ENCODE results near the gene CCDC88C.

DNA sequence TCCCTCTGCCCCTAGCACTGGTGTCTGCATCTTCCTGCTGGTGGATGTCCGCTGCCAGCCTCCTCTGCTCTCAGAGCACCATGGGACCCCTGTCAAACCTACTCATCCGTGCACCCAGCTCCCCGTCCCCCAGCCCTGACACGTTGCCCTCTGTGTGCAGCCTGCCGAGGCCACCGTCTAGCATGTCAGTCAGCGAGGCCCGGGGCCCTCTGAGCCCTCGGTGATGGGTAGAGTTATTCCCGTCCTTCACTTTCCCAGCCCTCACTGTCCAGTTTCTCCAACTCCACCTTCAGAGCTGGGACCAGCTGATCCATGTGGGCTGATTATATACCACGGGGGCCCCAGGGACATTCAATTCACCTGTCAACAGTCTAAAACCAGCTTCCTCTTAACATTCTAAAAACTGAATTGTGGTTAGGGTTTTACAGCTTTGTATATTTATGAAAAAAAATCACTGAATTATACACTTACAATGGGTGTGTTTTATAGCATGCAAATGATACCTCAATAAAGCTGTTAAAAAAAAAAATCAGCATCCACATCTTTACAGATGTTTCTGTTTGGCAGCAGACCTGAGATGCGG, 61.3 kb downstream of the CCDC88C start:
- TF ChIP-seq, protein P1, sequence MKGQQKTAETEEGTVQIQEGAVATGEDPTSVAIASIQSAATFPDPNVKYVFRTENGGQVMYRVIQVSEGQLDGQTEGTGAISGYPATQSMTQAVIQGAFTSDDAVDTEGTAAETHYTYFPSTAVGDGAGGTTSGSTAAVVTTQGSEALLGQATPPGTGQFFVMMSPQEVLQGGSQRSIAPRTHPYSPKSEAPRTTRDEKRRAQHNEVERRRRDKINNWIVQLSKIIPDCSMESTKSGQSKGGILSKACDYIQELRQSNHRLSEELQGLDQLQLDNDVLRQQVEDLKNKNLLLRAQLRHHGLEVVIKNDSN (CRISPR knock-in tag; IDR thresholded peaks at IDR 0.05) = no peak
- TF ChIP-seq, protein P2, sequence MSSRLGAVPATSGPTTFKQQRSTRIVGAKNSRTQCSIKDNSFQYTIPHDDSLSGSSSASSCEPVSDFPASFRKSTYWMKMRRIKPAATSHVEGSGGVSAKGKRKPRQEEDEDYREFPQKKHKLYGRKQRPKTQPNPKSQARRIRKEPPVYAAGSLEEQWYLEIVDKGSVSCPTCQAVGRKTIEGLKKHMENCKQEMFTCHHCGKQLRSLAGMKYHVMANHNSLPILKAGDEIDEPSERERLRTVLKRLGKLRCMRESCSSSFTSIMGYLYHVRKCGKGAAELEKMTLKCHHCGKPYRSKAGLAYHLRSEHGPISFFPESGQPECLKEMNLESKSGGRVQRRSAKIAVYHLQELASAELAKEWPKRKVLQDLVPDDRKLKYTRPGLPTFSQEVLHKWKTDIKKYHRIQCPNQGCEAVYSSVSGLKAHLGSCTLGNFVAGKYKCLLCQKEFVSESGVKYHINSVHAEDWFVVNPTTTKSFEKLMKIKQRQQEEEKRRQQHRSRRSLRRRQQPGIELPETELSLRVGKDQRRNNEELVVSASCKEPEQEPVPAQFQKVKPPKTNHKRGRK (CRISPR knock-in tag; IDR thresholded peaks at IDR 0.05; ENCODE audit: borderline replicate concordance) = no peak
- TF ChIP-seq, protein P3, sequence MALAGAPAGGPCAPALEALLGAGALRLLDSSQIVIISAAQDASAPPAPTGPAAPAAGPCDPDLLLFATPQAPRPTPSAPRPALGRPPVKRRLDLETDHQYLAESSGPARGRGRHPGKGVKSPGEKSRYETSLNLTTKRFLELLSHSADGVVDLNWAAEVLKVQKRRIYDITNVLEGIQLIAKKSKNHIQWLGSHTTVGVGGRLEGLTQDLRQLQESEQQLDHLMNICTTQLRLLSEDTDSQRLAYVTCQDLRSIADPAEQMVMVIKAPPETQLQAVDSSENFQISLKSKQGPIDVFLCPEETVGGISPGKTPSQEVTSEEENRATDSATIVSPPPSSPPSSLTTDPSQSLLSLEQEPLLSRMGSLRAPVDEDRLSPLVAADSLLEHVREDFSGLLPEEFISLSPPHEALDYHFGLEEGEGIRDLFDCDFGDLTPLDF (CRISPR knock-in tag; IDR thresholded peaks at IDR 0.05) = no peak
- TF ChIP-seq TEAD4 (CRISPR knock-in tag; IDR thresholded peaks at IDR 0.05) = no peak
- TF ChIP-seq NR2C2 (CRISPR knock-in tag; IDR thresholded peaks at IDR 0.05) = no peak
- TF ChIP-seq, protein P4, sequence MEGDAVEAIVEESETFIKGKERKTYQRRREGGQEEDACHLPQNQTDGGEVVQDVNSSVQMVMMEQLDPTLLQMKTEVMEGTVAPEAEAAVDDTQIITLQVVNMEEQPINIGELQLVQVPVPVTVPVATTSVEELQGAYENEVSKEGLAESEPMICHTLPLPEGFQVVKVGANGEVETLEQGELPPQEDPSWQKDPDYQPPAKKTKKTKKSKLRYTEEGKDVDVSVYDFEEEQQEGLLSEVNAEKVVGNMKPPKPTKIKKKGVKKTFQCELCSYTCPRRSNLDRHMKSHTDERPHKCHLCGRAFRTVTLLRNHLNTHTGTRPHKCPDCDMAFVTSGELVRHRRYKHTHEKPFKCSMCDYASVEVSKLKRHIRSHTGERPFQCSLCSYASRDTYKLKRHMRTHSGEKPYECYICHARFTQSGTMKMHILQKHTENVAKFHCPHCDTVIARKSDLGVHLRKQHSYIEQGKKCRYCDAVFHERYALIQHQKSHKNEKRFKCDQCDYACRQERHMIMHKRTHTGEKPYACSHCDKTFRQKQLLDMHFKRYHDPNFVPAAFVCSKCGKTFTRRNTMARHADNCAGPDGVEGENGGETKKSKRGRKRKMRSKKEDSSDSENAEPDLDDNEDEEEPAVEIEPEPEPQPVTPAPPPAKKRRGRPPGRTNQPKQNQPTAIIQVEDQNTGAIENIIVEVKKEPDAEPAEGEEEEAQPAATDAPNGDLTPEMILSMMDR (IDR thresholded peaks at IDR 0.05) = no peak
- no peak for TF ChIP-seq FOXK1 (CRISPR knock-in tag; IDR thresholded peaks at IDR 0.05)
- no peak for TF ChIP-seq CREM (CRISPR knock-in tag; IDR thresholded peaks at IDR 0.05)
- TF ChIP-seq CREB1 (CRISPR knock-in tag; IDR thresholded peaks at IDR 0.05) = no peak
- TF ChIP-seq, protein P5, sequence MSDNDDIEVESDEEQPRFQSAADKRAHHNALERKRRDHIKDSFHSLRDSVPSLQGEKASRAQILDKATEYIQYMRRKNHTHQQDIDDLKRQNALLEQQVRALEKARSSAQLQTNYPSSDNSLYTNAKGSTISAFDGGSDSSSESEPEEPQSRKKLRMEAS (CRISPR knock-in tag; IDR thresholded peaks at IDR 0.05) = no peak
- TF ChIP-seq ZNF263 (CRISPR knock-in tag; IDR thresholded peaks at IDR 0.05; ENCODE audit: low read depth) = no peak
- TF ChIP-seq KAT7 (CRISPR knock-in tag; IDR thresholded peaks at IDR 0.05; ENCODE audit: borderline replicate concordance) = no peak
